HEK293T (cell line): ENCODE results near the gene TMCO6.

Experiments
- FOXM1 ChIP-seq: fragments of 450-650 bp; IDR thresholded peaks from 2 replicates; pipeline ENCODE4 v1.6.1; 2017; ENCODE audit warnings: mild to moderate bottlenecking, borderline replicate concordance
- LEF1 ChIP-seq: fragments of 450-650 bp; IDR thresholded peaks from 2 replicates; pipeline ENCODE4 v1.6.1; 2017; ENCODE audit warnings: mild to moderate bottlenecking, borderline replicate concordance
- NFRKB ChIP-seq: fragments of 450-650 bp; IDR thresholded peaks from 2 replicates; pipeline ENCODE4 v1.6.1; 2016; ENCODE audit warnings: mild to moderate bottlenecking, moderate library complexity
- SP1 ChIP-seq: fragments of 450-650 bp; IDR thresholded peaks from 2 replicates; pipeline ENCODE4 v1.6.1; 2017
- SUZ12 ChIP-seq: fragments of 450-650 bp; IDR thresholded peaks from 2 replicates; pipeline ENCODE4 v1.6.1; 2016; ENCODE audit warnings: mild to moderate bottlenecking
- TARDBP ChIP-seq: fragments of 450-650 bp; IDR thresholded peaks from 2 replicates; pipeline ENCODE4 v1.6.1; 2016
- ZNF384 ChIP-seq: fragments of 450-650 bp; IDR thresholded peaks from 2 replicates; pipeline ENCODE4 v1.6.1; 2016

DNA sequence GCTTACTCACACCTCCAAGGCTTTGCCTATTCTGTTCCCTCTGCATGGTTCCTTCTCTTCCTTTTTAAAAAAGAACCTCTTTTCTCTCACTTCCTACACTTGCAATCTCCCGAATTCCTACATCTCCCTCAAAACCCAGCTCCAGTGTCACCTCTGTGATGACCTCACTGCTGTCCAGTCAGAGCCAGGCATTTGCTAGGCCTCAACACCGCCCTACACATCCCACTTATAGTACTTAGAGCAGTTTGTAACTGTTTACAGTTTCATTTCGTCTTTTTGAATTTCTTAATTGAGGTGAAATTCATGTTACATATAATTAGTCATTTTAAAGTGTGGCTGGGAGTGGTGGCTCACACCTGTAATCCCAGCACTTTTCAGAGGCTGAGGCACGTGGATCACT is 37.1 kb upstream of the TMCO6 start:
- TF ChIP-seq NFRKB (no peak), LEF1 (no peak), SP1 (no peak), TARDBP (no peak), SUZ12 (no peak), ZNF384 (no peak), FOXM1 (no peak)
